Thoracic aorta (tissue), 2 donors: Measurements from ENCODE around the gene PIK3AP1. TPM values are rescaled to one million over a fixed set of nuclear protein-coding genes. Genes with fewer than 3 reads are reported as not detected.

Experiments
- ATAC-seq: fragments of 150-250 bp; one replicate; pipeline ENCODE4 v1.8.0; 2017; ENCODE audit warnings: low read depth; ENCODE audit not compliant: insufficient number of reproducible peaks, low FRiP score
- DNase-seq: peaks from one replicate; pipeline ENCODE4 v3.0.0-alpha.2; 2020; ENCODE audit warnings: low spot score
- H3K27ac ChIP-seq, 2 donors: fragments of 200-600 bp; sonication (generic); 1 replicate in 1 of 2; 2 replicates in 1 of 2; pipeline ENCODE4 v1.5.1; 2016; ENCODE audit warnings: mild to moderate bottlenecking in 2 of 2, moderate library complexity in 2 of 2
- H3K27me3 ChIP-seq: fragments of 200-600 bp; sonication (generic); replicated peaks from 2 replicates; pipeline ENCODE4 v1.6.0; 2016; ENCODE audit warnings: mild to moderate bottlenecking; ENCODE audit not compliant: insufficient read depth
- H3K36me3 ChIP-seq: fragments of 200-600 bp; sonication (generic); one replicate; pipeline ENCODE4 v1.5.1; 2016
- H3K4me1 ChIP-seq, 2 donors: fragments of 200-600 bp; sonication (generic); 1 replicate in 1 of 2; 2 replicates in 1 of 2; pipeline versions ENCODE4 v1.5.1 to v1.6.0; 2016; ENCODE audit warnings: low read depth in 2 of 2, mild to moderate bottlenecking in 1 of 2; ENCODE audit not compliant: control insufficient read depth in 1 of 2
- H3K4me3 ChIP-seq: fragments of 200-600 bp; sonication (generic); 2 replicates; pipeline ENCODE4 v1.5.1; 2016; ENCODE audit warnings: mild to moderate bottlenecking
- H3K9me3 ChIP-seq: fragments of 200-600 bp; sonication (generic); 2 replicates; pipeline ENCODE4 v1.5.1; 2016
- CTCF ChIP-seq: fragments of 200-600 bp; sonication (generic); IDR thresholded peaks from one replicate; pipeline ENCODE4 v1.5.1; 2019; ENCODE audit warnings: antibody characterized with exemption
- total RNA-seq, 2 donors: library from RNA; depleted of rRNA; stranded (reverse); fragments of >200 nt; gene quantifications; one replicate each; pipeline versions ENCODE4 v1.1.0 to v1.2.3, GENCODE V29; 2016

PIK3AP1 gene
- total RNA-seq, 2 donors from 2014 or later, result 20.2 to 23.6 TPM

- DNase-seq, result no peak
- H3K27me3 ChIP-seq, result no peaks in the 10 kb centered on the region
- no peak overlapping the region for H3K4me3 ChIP-seq
- H3K9me3 ChIP-seq, result no peaks in the 10 kb centered on the region
- no peak overlapping the region for H3K27ac ChIP-seq
- peaks cover 5 to 14% of the 10 kb centered on the region in 2 donors for H3K4me1 ChIP-seq
- no peaks in the 10 kb centered on the region for H3K36me3 ChIP-seq
- TF ChIP-seq CTCF, result no peak
- ATAC-seq, result no peak
Observed at GRCh38 chr10:96614515-96614914, 105.8 kb downstream of the PIK3AP1 start.

GRCh38 chr10:96613576-96613975 lies 106.7 kb downstream of the PIK3AP1 start:
- no peak for ATAC-seq
- Histone ChIP-seq H3K36me3 (no peaks in the 10 kb centered on the region), H3K9me3 (no peaks in the 10 kb centered on the region), H3K27ac (no peak overlapping the region), H3K27me3 (no peaks in the 10 kb centered on the region), H3K4me1 (peaks cover under 1 to 5% of the 10 kb centered on the region in 2 donors), H3K4me3 (no peak overlapping the region)
- DNase-seq, result no peak
- TF ChIP-seq CTCF, result no peak

GRCh38 chr10:96612055-96612830 lies 108.1 kb downstream of the PIK3AP1 start:
- Histone ChIP-seq H3K27me3 (no peaks in the 10 kb centered on the region), H3K36me3 (no peaks in the 10 kb centered on the region), H3K4me1 (peaks cover 0 to 3% of the 10 kb centered on the region in 2 donors), H3K4me3 (no peak overlapping the region), H3K27ac (no peak overlapping the region), H3K9me3 (no peaks in the 10 kb centered on the region)
- ATAC-seq (no peak), DNase-seq (no peak)
- no peak for TF ChIP-seq CTCF

- peaks cover 0 to 15% of the 10 kb centered on the region in 2 donors for H3K4me1 ChIP-seq
- H3K27ac ChIP-seq, result no peak overlapping the region
- no peak for TF ChIP-seq CTCF
- no peak for DNase-seq
- H3K9me3 ChIP-seq, result no peaks in the 10 kb centered on the region
- no peak for ATAC-seq
- H3K4me3 ChIP-seq, result no peak overlapping the region
- H3K36me3 ChIP-seq, result no peaks in the 10 kb centered on the region
- H3K27me3 ChIP-seq, result no peaks in the 10 kb centered on the region
Observed at GRCh38 chr10:96610817-96611216, 109.5 kb downstream of the PIK3AP1 start.

- H3K27ac ChIP-seq, result no peak overlapping the region
- no peak for DNase-seq
- no peaks in the 10 kb centered on the region for H3K36me3 ChIP-seq
- H3K4me3 ChIP-seq, result no peak overlapping the region
- no peaks in the 10 kb centered on the region for H3K9me3 ChIP-seq
- H3K27me3 ChIP-seq, result no peaks in the 10 kb centered on the region
- no peak for ATAC-seq
- TF ChIP-seq CTCF, result no peak
- peaks cover 0 to 15% of the 10 kb centered on the region in 2 donors for H3K4me1 ChIP-seq
Observed at GRCh38 chr10:96609510-96609909, 110.8 kb downstream of the PIK3AP1 start.
